ENCODE measurements around the gene TNFSF18.

Gene TNFSF18

DNA sequence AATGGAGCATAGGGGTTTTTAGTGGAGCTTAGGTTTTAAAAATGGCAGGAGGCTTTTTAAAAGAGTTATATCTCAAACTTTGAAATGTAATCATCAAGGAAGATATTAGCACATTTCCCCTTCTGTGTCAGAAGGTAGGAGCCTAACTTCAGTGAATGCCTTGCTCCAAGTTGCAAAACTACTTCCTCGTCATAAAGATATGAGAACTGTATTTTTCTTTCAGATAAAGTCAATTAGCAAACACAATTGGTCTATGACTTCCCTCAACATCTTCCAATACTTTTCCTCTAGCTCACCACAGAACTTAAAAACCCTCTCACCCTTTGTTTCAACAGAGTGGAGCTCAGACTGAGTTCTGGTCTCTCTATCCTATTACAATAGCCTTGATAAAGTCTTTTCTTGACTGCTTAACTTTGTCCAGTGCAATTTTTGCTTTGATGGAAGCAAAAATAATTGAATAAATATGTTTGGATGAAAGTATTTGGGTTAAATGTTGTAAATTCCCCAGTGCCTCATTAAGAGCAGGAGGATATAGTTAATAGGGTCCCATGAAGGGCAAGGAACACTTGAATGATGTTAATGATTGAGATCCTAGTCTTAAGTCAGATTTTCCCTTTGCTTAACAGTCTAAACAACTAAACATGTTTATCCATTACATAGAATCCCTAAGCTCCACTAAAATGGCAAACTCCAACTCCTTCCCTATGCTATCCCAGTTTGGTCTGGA is 58.9 kb downstream of the TNFSF18 start:
- Histone ChIP-seq H3K9me3 (ENCODE audit: low read length) (no peaks in the 10 kb centered on the region), H2AFZ (ENCODE audit: low read depth, low read length) (no peak overlapping the region), H3K4me3 (ENCODE audit: low read length) (no peak overlapping the region), H3K36me3 (ENCODE audit: insufficient read depth, low read length) (no peaks in the 10 kb centered on the region), H3K4me1 (ENCODE audit: insufficient read depth, low read length) (no peaks in the 10 kb centered on the region), H3K27me3 (ENCODE audit: insufficient read depth, low read length) (no peaks in the 10 kb centered on the region)

DNA sequence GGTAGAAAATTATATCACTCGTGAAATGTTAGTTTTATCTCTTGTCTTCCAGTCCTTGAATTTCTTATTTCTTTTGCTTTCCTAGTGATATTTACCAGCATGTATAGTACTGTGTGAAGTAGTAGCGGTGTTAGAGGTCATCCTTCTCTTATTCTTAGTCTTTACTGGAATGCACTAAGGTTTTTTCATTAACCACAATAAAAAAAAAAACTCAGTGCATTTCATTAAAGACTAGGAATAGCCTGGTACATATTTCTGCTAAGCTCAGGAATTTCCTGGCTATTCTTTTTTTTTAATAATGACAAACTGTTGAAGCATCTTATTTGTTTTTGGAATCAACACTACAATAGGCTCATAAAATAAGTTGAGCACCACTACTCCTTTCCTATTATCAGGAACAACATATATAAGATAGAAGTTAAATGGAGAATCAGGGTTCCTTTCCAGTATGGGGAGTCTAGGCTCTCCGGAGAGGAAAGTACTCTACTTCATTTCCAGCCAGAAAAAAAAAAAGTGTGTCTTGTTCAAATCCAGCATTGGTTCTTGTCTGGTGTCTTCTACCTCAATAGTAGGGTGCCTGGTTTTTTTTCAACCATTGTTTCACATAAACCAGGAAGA is 60.0 kb downstream of the TNFSF18 start:
- Histone ChIP-seq H3K4me1 (ENCODE audit: insufficient read depth, low read length) (no peaks in the 10 kb centered on the region), H3K27me3 (ENCODE audit: insufficient read depth, low read length) (no peaks in the 10 kb centered on the region), H3K36me3 (ENCODE audit: insufficient read depth, low read length) (no peaks in the 10 kb centered on the region), H3K9me3 (ENCODE audit: low read length) (no peaks in the 10 kb centered on the region), H3K4me3 (ENCODE audit: low read length) (no peak overlapping the region), H2AFZ (ENCODE audit: low read depth, low read length) (no peak overlapping the region)

All from neuron (in vitro differentiated cells).